Measurements from ENCODE around the gene TNS1.
A peak's percentile ranks its signal among the peaks of the same experiment; 100 is the strongest.
"Not testable (repeated sequence)": the region's sequence is repeated elsewhere in the genome, so short reads cannot be mapped to it uniquely, and the experiment has no call there.

The TNS1 gene

GRCh38 chr2:217790681-217791392, 212.0 kb downstream of the TNS1 start:
- no peak for DNase-seq

GRCh38 chr2:217790195-217790594, 212.6 kb downstream of the TNS1 start:
- peak; percentile 46 for DNase-seq

- DNase-seq: no peak
Measured at GRCh38 chr2:217789736-217790181, 213.0 kb downstream of the TNS1 start.

- DNase-seq: peak; percentile 67
Measured at GRCh38 chr2:217789003-217789735, 213.6 kb downstream of the TNS1 start.

GRCh38 chr2:217788669-217789002, 214.2 kb downstream of the TNS1 start:
- no peak for DNase-seq

- DNase-seq: no peak
Measured at GRCh38 chr2:217787160-217787877, 215.5 kb downstream of the TNS1 start.

GRCh38 chr2:217786560-217786959, 216.2 kb downstream of the TNS1 start:
- DNase-seq: not testable (repeated sequence)

- DNase-seq: peak; percentile 68
Measured at GRCh38 chr2:217785544-217786045, 217.2 kb downstream of the TNS1 start.

GRCh38 chr2:217784996-217785543, 217.7 kb downstream of the TNS1 start:
- no peak for DNase-seq

- no peak for DNase-seq
Measured at GRCh38 chr2:217783243-217783642, 219.6 kb downstream of the TNS1 start.

GRCh38 chr2:217777906-217778305, 224.9 kb downstream of the TNS1 start:
- DNase-seq: no peak

GRCh38 chr2:217776631-217777030, 226.2 kb downstream of the TNS1 start:
- DNase-seq: no peak

- DNase-seq: no peak
Measured at GRCh38 chr2:217775920-217776503, 226.8 kb downstream of the TNS1 start.

- DNase-seq: no peak
Measured at GRCh38 chr2:217774232-217774631, 228.6 kb downstream of the TNS1 start.

- DNase-seq: no peak
Measured at GRCh38 chr2:217773539-217773938, 229.3 kb downstream of the TNS1 start.

- no peak for DNase-seq
Measured at GRCh38 chr2:217766356-217766755, 236.4 kb downstream of the TNS1 start.

GRCh38 chr2:217761645-217762277, 241.0 kb downstream of the TNS1 start:
- no peak for DNase-seq

GRCh38 chr2:217759991-217760390, 242.8 kb downstream of the TNS1 start:
- DNase-seq: no peak

- DNase-seq: no peak
Measured at GRCh38 chr2:217757108-217757463, 245.7 kb downstream of the TNS1 start.

GRCh38 chr2:217756375-217757107, 246.3 kb downstream of the TNS1 start:
- peak; percentile 53 for DNase-seq

GRCh38 chr2:217755027-217755745, 247.6 kb downstream of the TNS1 start:
- DNase-seq: no peak

Data from CD4-positive, alpha-beta T cell treated with Interleukin-10 for 1 hour (primary cell).